Measurements from ENCODE around the gene TNIP3.

- TF ChIP-seq, protein P1, sequence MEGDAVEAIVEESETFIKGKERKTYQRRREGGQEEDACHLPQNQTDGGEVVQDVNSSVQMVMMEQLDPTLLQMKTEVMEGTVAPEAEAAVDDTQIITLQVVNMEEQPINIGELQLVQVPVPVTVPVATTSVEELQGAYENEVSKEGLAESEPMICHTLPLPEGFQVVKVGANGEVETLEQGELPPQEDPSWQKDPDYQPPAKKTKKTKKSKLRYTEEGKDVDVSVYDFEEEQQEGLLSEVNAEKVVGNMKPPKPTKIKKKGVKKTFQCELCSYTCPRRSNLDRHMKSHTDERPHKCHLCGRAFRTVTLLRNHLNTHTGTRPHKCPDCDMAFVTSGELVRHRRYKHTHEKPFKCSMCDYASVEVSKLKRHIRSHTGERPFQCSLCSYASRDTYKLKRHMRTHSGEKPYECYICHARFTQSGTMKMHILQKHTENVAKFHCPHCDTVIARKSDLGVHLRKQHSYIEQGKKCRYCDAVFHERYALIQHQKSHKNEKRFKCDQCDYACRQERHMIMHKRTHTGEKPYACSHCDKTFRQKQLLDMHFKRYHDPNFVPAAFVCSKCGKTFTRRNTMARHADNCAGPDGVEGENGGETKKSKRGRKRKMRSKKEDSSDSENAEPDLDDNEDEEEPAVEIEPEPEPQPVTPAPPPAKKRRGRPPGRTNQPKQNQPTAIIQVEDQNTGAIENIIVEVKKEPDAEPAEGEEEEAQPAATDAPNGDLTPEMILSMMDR (conservative IDR thresholded peaks at IDR 0.05; ENCODE audit: low read depth, low read length), result no peak
- TF ChIP-seq POLR2A (IDR thresholded peaks at IDR 0.05; ENCODE audit: low read depth, low read length) (no peak), CEBPB (IDR thresholded peaks at IDR 0.05; ENCODE audit: low read depth, low read length) (peak; percentile 64), RAD21 (IDR thresholded peaks at IDR 0.05; ENCODE audit: low read length) (no peak), BHLHE40 (IDR thresholded peaks at IDR 0.05; ENCODE audit: low read depth, low read length) (no peak), MAFK (IDR thresholded peaks at IDR 0.05; ENCODE audit: low read depth, low read length) (no peak), CHD1 (IDR thresholded peaks at IDR 0.05; ENCODE audit: low read depth, low read length) (no peak), MAZ (IDR thresholded peaks at IDR 0.05; ENCODE audit: borderline replicate concordance, low read depth, low read length) (no peak), NFE2L2 (IDR thresholded peaks at IDR 0.05; ENCODE audit: low read depth, low read length) (no peak), RCOR1 (IDR thresholded peaks at IDR 0.05; ENCODE audit: insufficient replicate concordance, low read length) (no peak), SMC3 (IDR thresholded peaks at IDR 0.05; ENCODE audit: low read depth, low read length) (no peak)
- TF ChIP-seq, protein P2, sequence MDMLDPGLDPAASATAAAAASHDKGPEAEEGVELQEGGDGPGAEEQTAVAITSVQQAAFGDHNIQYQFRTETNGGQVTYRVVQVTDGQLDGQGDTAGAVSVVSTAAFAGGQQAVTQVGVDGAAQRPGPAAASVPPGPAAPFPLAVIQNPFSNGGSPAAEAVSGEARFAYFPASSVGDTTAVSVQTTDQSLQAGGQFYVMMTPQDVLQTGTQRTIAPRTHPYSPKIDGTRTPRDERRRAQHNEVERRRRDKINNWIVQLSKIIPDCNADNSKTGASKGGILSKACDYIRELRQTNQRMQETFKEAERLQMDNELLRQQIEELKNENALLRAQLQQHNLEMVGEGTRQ (IDR thresholded peaks at IDR 0.05; ENCODE audit: low read depth, low read length), result no peak
- TF ChIP-seq, protein P3, sequence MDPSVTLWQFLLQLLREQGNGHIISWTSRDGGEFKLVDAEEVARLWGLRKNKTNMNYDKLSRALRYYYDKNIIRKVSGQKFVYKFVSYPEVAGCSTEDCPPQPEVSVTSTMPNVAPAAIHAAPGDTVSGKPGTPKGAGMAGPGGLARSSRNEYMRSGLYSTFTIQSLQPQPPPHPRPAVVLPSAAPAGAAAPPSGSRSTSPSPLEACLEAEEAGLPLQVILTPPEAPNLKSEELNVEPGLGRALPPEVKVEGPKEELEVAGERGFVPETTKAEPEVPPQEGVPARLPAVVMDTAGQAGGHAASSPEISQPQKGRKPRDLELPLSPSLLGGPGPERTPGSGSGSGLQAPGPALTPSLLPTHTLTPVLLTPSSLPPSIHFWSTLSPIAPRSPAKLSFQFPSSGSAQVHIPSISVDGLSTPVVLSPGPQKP (IDR thresholded peaks at IDR 0.05; ENCODE audit: borderline replicate concordance, low read depth, low read length), result no peak
Observed at GRCh38 chr4:121190389-121190788, 26.3 kb upstream of the TNIP3 start.
